Loucy (cell line): ENCODE measurements around the gene GADL1.

Experiments
- H2AFZ ChIP-seq: fragments of 200-600 bp; sonication (generic); 2 replicates; pipeline ENCODE4 v1.6.0; 2016; ENCODE audit warnings: antibody characterized with exemption, mild to moderate bottlenecking, low read length, moderate library complexity
- H3F3A ChIP-seq: fragments of 200-600 bp; 2 replicates; pipeline ENCODE4 v1.6.0; 2016; ENCODE audit warnings: antibody characterized with exemption, low read depth, mild to moderate bottlenecking
- H3K27me3 ChIP-seq: fragments of 200-600 bp; sonication (generic); 2 replicates; pipeline ENCODE4 v1.6.1; 2014; ENCODE audit warnings: low read length, mild to moderate bottlenecking; ENCODE audit not compliant: insufficient read depth, poor library complexity, severe bottlenecking
- H3K36me3 ChIP-seq: fragments of 200-600 bp; sonication (generic); 2 replicates; pipeline ENCODE4 v1.6.1; 2016; ENCODE audit warnings: low read length; ENCODE audit not compliant: insufficient read depth
- H3K4me1 ChIP-seq: fragments of 200-600 bp; sonication (generic); 2 replicates; pipeline ENCODE4 v1.5.1; 2014; ENCODE audit warnings: low read length, mild to moderate bottlenecking; ENCODE audit not compliant: insufficient read depth, poor library complexity, severe bottlenecking
- H3K4me2 ChIP-seq: fragments of 200-600 bp; sonication (generic); 2 replicates; pipeline ENCODE4 v1.6.0; 2014; ENCODE audit warnings: antibody characterized with exemption, low read length, low read depth, mild to moderate bottlenecking; ENCODE audit not compliant: poor library complexity, severe bottlenecking
- H3K4me3 ChIP-seq: fragments of 200-600 bp; sonication (generic); 2 replicates; pipeline ENCODE4 v1.5.1; 2014; ENCODE audit warnings: low read length, mild to moderate bottlenecking, mixed read lengths; ENCODE audit not compliant: poor library complexity, severe bottlenecking
- H3K79me2 ChIP-seq: fragments of 200-600 bp; sonication (generic); 2 replicates; pipeline ENCODE4 v1.6.1; 2014; ENCODE audit warnings: low read length; ENCODE audit not compliant: insufficient read depth
- H3K9ac ChIP-seq: fragments of 200-600 bp; sonication (generic); 2 replicates; pipeline ENCODE4 v1.6.0; 2014; ENCODE audit warnings: mild to moderate bottlenecking, low read depth, low read length, moderate library complexity; ENCODE audit not compliant: poor library complexity, severe bottlenecking
- H3K9me2 ChIP-seq: fragments of 200-600 bp; sonication (generic); replicated peaks from 2 replicates; pipeline ENCODE4 v1.6.1; 2016; ENCODE audit warnings: low read depth, low read length, mixed read lengths
- H3K9me3 ChIP-seq: fragments of 200-600 bp; sonication (generic); 2 replicates; pipeline ENCODE4 v1.6.1; 2014; ENCODE audit warnings: mild to moderate bottlenecking, antibody characterized with exemption, low read length, low read depth; ENCODE audit not compliant: insufficient read depth
- H4K20me1 ChIP-seq: fragments of 200-600 bp; sonication (generic); 2 replicates; pipeline ENCODE4 v1.6.0; 2014; ENCODE audit warnings: antibody characterized with exemption, low read length, mild to moderate bottlenecking; ENCODE audit not compliant: insufficient read depth, poor library complexity, severe bottlenecking
- CTCF ChIP-seq: fragments of 200-600 bp; sonication (generic); conservative IDR thresholded peaks from 2 replicates; pipeline ENCODE4 v1.5.1; 2014; ENCODE audit warnings: mild to moderate bottlenecking, antibody characterized with exemption, low read length
- EZH2phosphoT487 ChIP-seq: fragments of 200-600 bp; IDR thresholded peaks from 2 replicates; pipeline ENCODE4 v1.6.1; 2018; ENCODE audit warnings: antibody characterized with exemption, mild to moderate bottlenecking, moderate library complexity, borderline replicate concordance

Gene GADL1

GRCh38 chr3:30804984-30805383, 89.5 kb downstream of the GADL1 start:
- H3K9me3 ChIP-seq: no peaks in the 10 kb centered on the region
- H3K4me3 ChIP-seq: no peak overlapping the region
- TF ChIP-seq CTCF: no peak
- TF ChIP-seq EZH2phosphoT487: no peak
- no peaks in the 10 kb centered on the region for H3K27me3 ChIP-seq
- H3K9me2 ChIP-seq: no peaks in the 10 kb centered on the region
- H3K9ac ChIP-seq: no peak overlapping the region
- H4K20me1 ChIP-seq: no peaks in the 10 kb centered on the region
- no peaks in the 10 kb centered on the region for H3K79me2 ChIP-seq
- H3K4me2 ChIP-seq: no peak overlapping the region
- no peaks in the 10 kb centered on the region for H3K4me1 ChIP-seq
- no peak overlapping the region for H2AFZ ChIP-seq
- H3K36me3 ChIP-seq: no peaks in the 10 kb centered on the region
- H3F3A ChIP-seq: no peaks in the 10 kb centered on the region

- no peak overlapping the region for H3K4me2 ChIP-seq
- H3K27me3 ChIP-seq: no peaks in the 10 kb centered on the region
- H2AFZ ChIP-seq: no peak overlapping the region
- H3K36me3 ChIP-seq: no peaks in the 10 kb centered on the region
- H3K9me3 ChIP-seq: no peaks in the 10 kb centered on the region
- TF ChIP-seq CTCF: no peak
- no peak for TF ChIP-seq EZH2phosphoT487
- H3K9me2 ChIP-seq: no peaks in the 10 kb centered on the region
- H3K79me2 ChIP-seq: no peaks in the 10 kb centered on the region
- H4K20me1 ChIP-seq: no peaks in the 10 kb centered on the region
- H3F3A ChIP-seq: no peaks in the 10 kb centered on the region
- no peak overlapping the region for H3K9ac ChIP-seq
- no peaks in the 10 kb centered on the region for H3K4me1 ChIP-seq
- H3K4me3 ChIP-seq: no peak overlapping the region
Observed at GRCh38 chr3:30795176-30795575, 99.3 kb downstream of the GADL1 start.

GRCh38 chr3:30793740-30794139, 100.7 kb downstream of the GADL1 start:
- Histone ChIP-seq H4K20me1 (no peaks in the 10 kb centered on the region), H3K79me2 (no peaks in the 10 kb centered on the region), H3K9ac (no peak overlapping the region), H3K27me3 (no peaks in the 10 kb centered on the region), H3K4me3 (no peak overlapping the region), H3F3A (no peaks in the 10 kb centered on the region), H3K4me2 (no peak overlapping the region), H3K9me3 (no peaks in the 10 kb centered on the region), H3K36me3 (no peaks in the 10 kb centered on the region), H3K4me1 (no peaks in the 10 kb centered on the region), H3K9me2 (no peaks in the 10 kb centered on the region), H2AFZ (no peak overlapping the region)
- no peak for TF ChIP-seq EZH2phosphoT487
- TF ChIP-seq CTCF: no peak
